Pancreas (tissue), 10 donors: ENCODE data around the gene GBX1. TPM values are rescaled to one million over a fixed set of nuclear protein-coding genes. Genes with fewer than 3 reads are reported as not detected.

Experiments
- ATAC-seq, 4 donors: fragments of 200-7000 bp; cut with Tn5 transposase; one replicate each; pipeline versions ENCODE4 v1.8.0 to v1.9.1; 2020; ENCODE audit warnings: mild to moderate bottlenecking in 4 of 4, moderate library complexity in 4 of 4
- DNase-seq, 6 donors: peaks; one replicate each; pipeline ENCODE4 v3.0.0-alpha.2; 2020
- FAIRE-seq: peaks from 2 replicates; lab custom pipeline; 2012; peaks lifted over from hg19 to GRCh38; lab: Jason Lieb, UNC
- H3K27ac ChIP-seq, 4 donors: fragments of 200-600 bp; sonication (generic); 1 replicate in 3 of 4; 2 replicates in 1 of 4; pipeline versions ENCODE4 v1.5.0 to v1.8.0; 2020
- H3K27me3 ChIP-seq, 4 donors: fragments of 200-600 bp; one replicate each; pipeline ENCODE4 v1.8.0; 2021
- H3K36me3 ChIP-seq, 3 donors: fragments of 200-600 bp; sonication (generic) in 1 of 3; one replicate each; pipeline versions ENCODE4 v1.5.0 to v1.8.0; 2020 to 2021
- H3K4me1 ChIP-seq, 3 donors: fragments of 200-600 bp; one replicate each; pipeline ENCODE4 v1.8.0; 2021
- H3K4me3 ChIP-seq, 4 donors: fragments of 200-600 bp; sonication (generic) in 2 of 4; one replicate each; pipeline versions ENCODE4 v1.5.0 to v1.8.0; 2020 to 2021
- H3K9me3 ChIP-seq, 4 donors: fragments of 200-600 bp; one replicate each; pipeline ENCODE4 v1.8.0; 2021
- CTCF ChIP-seq, 4 donors: fragments of 200-600 bp; sonication (generic) in 3 of 4; IDR thresholded peaks; one replicate each; pipeline versions ENCODE4 v1.5.0 to v1.8.0; 2021; ENCODE audit warnings: antibody characterized with exemption in 4 of 4
- WGBS, 2 donors: extraction: QIAGEN DNeasy Blood & Tissue Kit; methylation state at CpG; one replicate each; pipeline ENCODE4 v1.1.7; 2013; 5-methylcytosine and 5-hydroxymethylcytosine counted together
- intact Hi-C, 3 donors: fragments of 100-400 bp; cut with DNase I; formaldehyde crosslinking; loops; one replicate each; pipeline versions ENCODE4 v1.11.1 to v1.14.2; 2022
- polyA plus RNA-seq, 2 donors: library from polyadenylated mRNA; stranded (reverse); fragments of 200-250 nt; gene quantifications; one replicate each; pipeline ENCODE4 v1.2.3, GENCODE V29; 2013
- total RNA-seq, 6 donors: library from RNA; stranded (reverse); fragmentation: NEBNext Ultra II Directional in 4 of 6; extraction: Animal tissue kit (Norgen Biotek cat#: 25700) in 4 of 6; gene quantifications; one replicate each; pipeline versions ENCODE4 v1.2.1 to v1.2.4, GENCODE V29; 2021 to 2023
- donor health status: healthy with polysubstance abuse.
- donor health status: DM: no; HTN: no; CAD: no; lungs with moderate emphysema.
- donor health status: DM: no; HTN: no; CAD: no.
- donor health status: control.
- donor health status: control.
- donor health status: Bipolar disorder and iron deficiency.
- donor health status: DM: yes; HTN: yes; CAD: no.
- donor health status: DM: no; HTN: no; CAD: no.
- donor health status: DM: no; HTN: no; CAD: no.
- donor health status: DM: yes; HTN: yes; CAD: no.

Gene GBX1
- total and polyA plus RNA-seq, 8 donors, result not detected

GRCh38 chr7:151144387-151144786, 23.1 kb downstream of the GBX1 start:
- intact Hi-C loops, result no loop called here
- DNase-seq, result no peak
- ATAC-seq, result no peak
- H3K27me3 ChIP-seq, result no peaks in the 10 kb centered on the region
- no peak overlapping the region for H3K27ac ChIP-seq
- no peak for FAIRE-seq
- no peak overlapping the region for H3K4me3 ChIP-seq
- H3K9me3 ChIP-seq, result no peaks in the 10 kb centered on the region
- H3K4me1 ChIP-seq, result no peaks in the 10 kb centered on the region
- 97% methylated on average over 7 of the region's 7 CpGs for WGBS, 2 donors
- H3K36me3 ChIP-seq, result peaks cover 0 to 23% (median 5%) of the 10 kb centered on the region in 3 donors
- TF ChIP-seq CTCF (IDR thresholded peaks at IDR 0.05), result no peak

GRCh38 chr7:151143261-151144015, 24.1 kb downstream of the GBX1 start:
- intact Hi-C loops, result no loop called here
- Histone ChIP-seq H3K36me3 (peaks cover 0 to 23% (median 5%) of the 10 kb centered on the region in 3 donors), H3K4me1 (no peaks in the 10 kb centered on the region), H3K9me3 (no peaks in the 10 kb centered on the region), H3K4me3 (no peak overlapping the region), H3K27me3 (no peaks in the 10 kb centered on the region), H3K27ac (no peak overlapping the region)
- 83 to 84% methylated on average over 25 of the region's 25 CpGs for WGBS, 2 donors
- DNase-seq, result peak in 2 of 6 donors; percentile 10 to 19
- no peak for TF ChIP-seq CTCF (IDR thresholded peaks at IDR 0.05)
- FAIRE-seq, result no peak
- no peak for ATAC-seq

- no peaks in the 10 kb centered on the region for H3K9me3 ChIP-seq
- H3K4me3 ChIP-seq, result no peak overlapping the region
- H3K27me3 ChIP-seq, result no peaks in the 10 kb centered on the region
- intact Hi-C loops, result no loop called here
- FAIRE-seq (no peak), ATAC-seq (peak in 3 of 4 donors; percentile 51 to 74 (median 64)), DNase-seq (peak in 4 of 6 donors; percentile 15 to 74 (median 48))
- WGBS, 2 donors, result 57 to 58% methylated on average over 9 to 10 of the region's 10 CpGs
- peaks cover 0 to 27% (median 5%) of the 10 kb centered on the region in 3 donors for H3K36me3 ChIP-seq
- no peak overlapping the region for H3K27ac ChIP-seq
- no peak for TF ChIP-seq CTCF (IDR thresholded peaks at IDR 0.05)
- H3K4me1 ChIP-seq, result no peaks in the 10 kb centered on the region
Observed at GRCh38 chr7:151142686-151143040, 24.8 kb downstream of the GBX1 start.

- Histone ChIP-seq H3K27ac (no peak overlapping the region), H3K27me3 (no peaks in the 10 kb centered on the region), H3K4me3 (no peak overlapping the region), H3K36me3 (peaks cover 0 to 27% (median 5%) of the 10 kb centered on the region in 3 donors), H3K4me1 (no peaks in the 10 kb centered on the region), H3K9me3 (no peaks in the 10 kb centered on the region)
- DNase-seq (peak in 2 of 6 donors; percentile 13 to 75), FAIRE-seq (no peak), ATAC-seq (no peak)
- WGBS, 2 donors, result 86 to 87% methylated on average over 31 of the region's 31 CpGs
- TF ChIP-seq CTCF (IDR thresholded peaks at IDR 0.05), result no peak
- intact Hi-C loops, result no loop called here
Observed at GRCh38 chr7:151141855-151142685, 25.4 kb downstream of the GBX1 start.
